ENCODE data around the gene HNRNPH1.
"Not testable (repeated sequence)": the region's sequence is repeated elsewhere in the genome, so short reads cannot be mapped to it uniquely, and the experiment has no call there.

Gene HNRNPH1

GRCh38 chr5:179623003-179623905 is at the start of gene HNRNPH1:
TSS of gene HNRNPH1 (minus strand) at chr5:179623671. CDS start at chr5:179623133, 538 bp downstream.
- H3K4me3 ChIP-seq (ENCODE audit: low read length), result peak within 1 kb of the TSS; percentile 93
- no peaks in the 10 kb centered on the region for H3K9me3 ChIP-seq (ENCODE audit: control insufficient read depth, low read length)
- peaks cover 4% of the 10 kb centered on the region for H3K36me3 ChIP-seq (ENCODE audit: control insufficient read depth, insufficient read depth, low read length)
- peaks cover 33% of the 10 kb centered on the region for H3K4me1 ChIP-seq (ENCODE audit: control insufficient read depth, insufficient read depth, low read length)
- peak within 1 kb of the TSS; percentile 99 for H3K9ac ChIP-seq (ENCODE audit: low read length)
- no peaks in the 10 kb centered on the region for H3K27me3 ChIP-seq (ENCODE audit: control insufficient read depth, insufficient read depth, low read length)

DNA sequence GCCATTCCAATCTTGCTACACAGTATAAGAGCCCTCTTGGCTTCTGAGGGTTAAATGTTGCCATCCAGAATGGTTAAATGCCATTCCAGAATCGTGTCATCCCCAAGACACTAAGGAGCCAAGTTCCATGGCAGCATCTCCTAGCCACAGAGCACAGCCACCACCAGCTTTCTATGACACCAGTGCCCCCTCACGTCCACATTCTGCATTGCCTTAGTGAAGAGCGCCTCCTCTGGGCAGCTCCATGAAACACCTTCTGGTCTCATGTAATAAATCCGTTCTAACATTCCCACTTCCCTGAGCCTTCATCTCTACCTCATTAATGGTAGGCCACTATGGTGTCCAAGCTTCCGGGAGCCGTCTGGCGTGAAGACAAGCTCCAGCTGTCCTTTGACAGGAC is 44.9 kb upstream of the HNRNPH1 start:
- Histone ChIP-seq H3K4me1 (ENCODE audit: control insufficient read depth, insufficient read depth, low read length) (no peaks in the 10 kb centered on the region), H3K27me3 (ENCODE audit: control insufficient read depth, insufficient read depth, low read length) (no peaks in the 10 kb centered on the region), H3K9me3 (ENCODE audit: control insufficient read depth, low read length) (no peaks in the 10 kb centered on the region), H3K4me3 (ENCODE audit: low read length) (no peak overlapping the region), H3K36me3 (ENCODE audit: control insufficient read depth, insufficient read depth, low read length) (no peaks in the 10 kb centered on the region), H3K9ac (ENCODE audit: low read length) (no peak overlapping the region)

GRCh38 chr5:179661647-179662046 is 38.2 kb upstream of the HNRNPH1 start:
- not testable (repeated sequence) for H3K9me3 ChIP-seq (ENCODE audit: control insufficient read depth, low read length); H3K36me3 ChIP-seq (ENCODE audit: control insufficient read depth, insufficient read depth, low read length); H3K27me3 ChIP-seq (ENCODE audit: control insufficient read depth, insufficient read depth, low read length); H3K9ac ChIP-seq (ENCODE audit: low read length); H3K4me3 ChIP-seq (ENCODE audit: low read length); H3K4me1 ChIP-seq (ENCODE audit: control insufficient read depth, insufficient read depth, low read length)

DNA sequence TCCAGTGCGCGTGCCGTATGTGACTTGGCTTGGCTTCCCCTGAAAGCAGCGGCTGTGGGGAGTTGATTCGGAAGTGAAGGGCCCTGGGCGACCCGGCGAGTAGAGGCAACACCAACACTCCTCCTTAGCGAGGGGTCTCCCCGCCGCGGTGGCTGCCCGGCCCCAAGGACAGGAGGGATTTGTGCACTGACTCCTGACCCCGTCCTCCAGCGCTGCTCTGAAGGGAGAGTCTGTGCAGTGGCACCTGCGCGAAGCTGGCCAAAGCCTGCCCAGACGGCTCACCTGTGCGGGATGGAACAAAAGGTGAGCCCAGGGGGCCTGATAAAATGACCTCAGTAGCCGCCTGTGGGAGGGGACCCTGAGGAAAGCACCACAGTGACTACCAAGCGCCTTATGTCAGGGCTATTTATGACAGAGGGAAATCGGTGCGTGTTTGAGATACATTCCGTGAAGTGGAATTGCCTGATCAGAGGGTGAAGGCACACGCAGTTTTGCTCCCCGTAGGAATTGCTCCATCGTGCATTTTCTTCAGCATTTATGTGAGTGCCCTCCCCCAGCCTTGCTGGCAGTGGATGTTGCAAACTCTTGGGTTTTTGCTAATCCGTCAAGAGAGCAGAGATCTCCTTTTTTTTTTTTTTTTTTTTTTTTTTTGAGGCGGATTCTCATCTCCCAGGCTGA is 34.8 kb upstream of the HNRNPH1 start:
- not testable (repeated sequence) for H3K4me3 ChIP-seq (ENCODE audit: low read length); H3K36me3 ChIP-seq (ENCODE audit: control insufficient read depth, insufficient read depth, low read length); H3K4me1 ChIP-seq (ENCODE audit: control insufficient read depth, insufficient read depth, low read length); H3K9me3 ChIP-seq (ENCODE audit: control insufficient read depth, low read length); H3K27me3 ChIP-seq (ENCODE audit: control insufficient read depth, insufficient read depth, low read length)
- H3K9ac ChIP-seq (ENCODE audit: low read length), result peak overlapping the region; percentile 66

DNA sequence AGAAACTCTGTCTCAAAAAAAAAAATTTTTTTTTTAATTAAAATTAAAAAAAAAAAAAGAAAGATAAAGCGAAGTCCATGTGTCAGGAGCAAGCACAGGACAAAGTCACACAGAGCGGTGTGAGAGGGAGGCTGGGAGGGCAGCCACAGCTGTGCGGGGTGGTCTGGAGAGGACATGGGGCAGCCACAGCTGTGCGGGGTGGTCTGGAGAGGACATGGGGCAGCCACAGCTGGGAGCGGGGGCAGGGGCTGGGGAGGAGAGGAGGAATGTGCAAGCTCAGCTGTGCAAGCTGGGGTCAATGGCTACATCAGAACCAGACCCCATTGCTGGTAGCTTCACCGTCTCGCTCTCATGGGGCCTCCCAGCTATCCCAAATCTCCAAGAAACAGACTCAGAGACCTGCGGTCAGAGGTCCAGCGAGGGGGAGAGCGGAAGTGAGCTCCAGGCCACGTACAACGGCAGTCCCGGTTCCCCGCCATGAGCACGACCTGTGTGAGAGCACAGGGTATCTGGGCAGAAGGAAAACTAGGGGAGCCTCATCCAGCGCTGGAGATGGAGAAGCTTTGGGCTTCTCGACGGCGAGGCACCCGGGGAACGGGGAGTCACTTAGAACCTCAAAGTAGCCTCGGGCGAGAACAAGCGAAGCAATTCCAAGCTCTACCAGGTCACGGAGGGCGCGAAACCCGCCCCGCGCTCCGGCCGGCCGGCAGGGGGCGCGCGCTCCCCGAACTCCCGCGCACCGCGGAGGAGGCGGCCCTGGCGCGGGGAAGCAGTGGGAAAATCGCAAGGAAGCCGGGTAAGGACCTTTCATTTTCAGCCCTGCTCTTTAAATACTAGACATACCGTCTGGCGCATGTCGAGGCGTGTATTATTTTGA is 34.1 kb upstream of the HNRNPH1 start:
- not testable (repeated sequence) for H3K9ac ChIP-seq (ENCODE audit: low read length); H3K27me3 ChIP-seq (ENCODE audit: control insufficient read depth, insufficient read depth, low read length); H3K4me3 ChIP-seq (ENCODE audit: low read length); H3K9me3 ChIP-seq (ENCODE audit: control insufficient read depth, low read length); H3K4me1 ChIP-seq (ENCODE audit: control insufficient read depth, insufficient read depth, low read length); H3K36me3 ChIP-seq (ENCODE audit: control insufficient read depth, insufficient read depth, low read length)

DNA sequence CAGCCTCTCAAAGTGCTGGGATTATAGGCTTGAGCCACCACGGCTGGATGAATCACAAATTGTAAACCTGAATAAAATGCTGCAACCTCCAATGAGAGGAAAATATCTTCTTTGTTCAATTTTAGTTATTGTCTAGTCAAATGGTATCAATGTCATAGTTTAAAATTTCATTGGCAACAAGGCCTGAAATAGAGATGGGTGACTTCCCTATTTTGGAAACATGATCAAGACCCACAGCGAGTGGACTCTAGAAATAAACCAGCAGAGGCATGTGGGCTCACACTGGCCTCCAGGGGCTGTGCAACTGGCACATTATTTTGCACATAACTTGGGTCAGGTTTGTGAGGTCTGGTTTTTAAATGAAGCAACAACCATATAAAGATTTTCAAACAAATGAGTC is 29.7 kb upstream of the HNRNPH1 start:
- not testable (repeated sequence) for H3K4me3 ChIP-seq (ENCODE audit: low read length); H3K9ac ChIP-seq (ENCODE audit: low read length); H3K36me3 ChIP-seq (ENCODE audit: control insufficient read depth, insufficient read depth, low read length); H3K27me3 ChIP-seq (ENCODE audit: control insufficient read depth, insufficient read depth, low read length); H3K9me3 ChIP-seq (ENCODE audit: control insufficient read depth, low read length); H3K4me1 ChIP-seq (ENCODE audit: control insufficient read depth, insufficient read depth, low read length)

- H3K4me3 ChIP-seq (ENCODE audit: low read length); H3K4me1 ChIP-seq (ENCODE audit: control insufficient read depth, insufficient read depth, low read length); H3K27me3 ChIP-seq (ENCODE audit: control insufficient read depth, insufficient read depth, low read length); H3K9ac ChIP-seq (ENCODE audit: low read length); H3K36me3 ChIP-seq (ENCODE audit: control insufficient read depth, insufficient read depth, low read length); H3K9me3 ChIP-seq (ENCODE audit: control insufficient read depth, low read length): not testable (repeated sequence)
These were observed 26.8 kb upstream of the HNRNPH1 start for GRCh38 chr5:179650245-179650644.

- H3K4me1 ChIP-seq (ENCODE audit: control insufficient read depth, insufficient read depth, low read length); H3K9ac ChIP-seq (ENCODE audit: low read length); H3K9me3 ChIP-seq (ENCODE audit: control insufficient read depth, low read length); H3K27me3 ChIP-seq (ENCODE audit: control insufficient read depth, insufficient read depth, low read length); H3K4me3 ChIP-seq (ENCODE audit: low read length); H3K36me3 ChIP-seq (ENCODE audit: control insufficient read depth, insufficient read depth, low read length): not testable (repeated sequence)
These were observed 25.8 kb upstream of the HNRNPH1 start for GRCh38 chr5:179649166-179649703.

DNA sequence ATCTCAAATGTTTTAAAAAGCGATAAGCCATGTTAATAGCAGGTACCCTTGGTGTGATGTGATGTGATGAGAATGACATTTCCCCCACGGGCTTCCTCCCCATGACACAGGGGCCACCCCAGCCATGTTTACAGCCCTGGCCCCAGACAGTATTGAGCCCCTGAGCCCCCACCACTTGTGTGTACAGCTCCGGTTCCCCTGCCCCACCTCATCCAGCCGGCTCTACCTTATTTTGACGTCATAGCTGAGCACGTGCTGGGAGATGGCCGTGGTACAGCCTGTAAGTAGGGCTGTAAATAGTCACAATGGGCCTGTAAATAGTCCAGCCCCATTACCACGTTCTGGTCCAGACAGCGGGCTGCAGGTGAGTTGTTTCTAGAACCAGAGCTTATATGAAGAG is 24.9 kb upstream of the HNRNPH1 start:
- Histone ChIP-seq H3K9ac (ENCODE audit: low read length) (no peak overlapping the region), H3K27me3 (ENCODE audit: control insufficient read depth, insufficient read depth, low read length) (no peaks in the 10 kb centered on the region), H3K4me3 (ENCODE audit: low read length) (no peak overlapping the region), H3K36me3 (ENCODE audit: control insufficient read depth, insufficient read depth, low read length) (no peaks in the 10 kb centered on the region), H3K9me3 (ENCODE audit: control insufficient read depth, low read length) (no peaks in the 10 kb centered on the region), H3K4me1 (ENCODE audit: control insufficient read depth, insufficient read depth, low read length) (no peaks in the 10 kb centered on the region)

- H3K4me3 ChIP-seq (ENCODE audit: low read length); H3K9me3 ChIP-seq (ENCODE audit: control insufficient read depth, low read length); H3K36me3 ChIP-seq (ENCODE audit: control insufficient read depth, insufficient read depth, low read length); H3K4me1 ChIP-seq (ENCODE audit: control insufficient read depth, insufficient read depth, low read length); H3K9ac ChIP-seq (ENCODE audit: low read length); H3K27me3 ChIP-seq (ENCODE audit: control insufficient read depth, insufficient read depth, low read length): not testable (repeated sequence)
These were observed 21.3 kb upstream of the HNRNPH1 start for GRCh38 chr5:179644766-179645165.

GRCh38 chr5:179643141-179643920 is 19.9 kb upstream of the HNRNPH1 start:
- not testable (repeated sequence) for H3K4me3 ChIP-seq (ENCODE audit: low read length); H3K36me3 ChIP-seq (ENCODE audit: control insufficient read depth, insufficient read depth, low read length); H3K9ac ChIP-seq (ENCODE audit: low read length); H3K27me3 ChIP-seq (ENCODE audit: control insufficient read depth, insufficient read depth, low read length); H3K9me3 ChIP-seq (ENCODE audit: control insufficient read depth, low read length); H3K4me1 ChIP-seq (ENCODE audit: control insufficient read depth, insufficient read depth, low read length)
